Psoas muscle (tissue), 8 donors: ENCODE data around the gene NR2C2AP. TPM values are rescaled to one million over a fixed set of nuclear protein-coding genes. Genes with fewer than 3 reads are reported as not detected.

Experiments used
- ATAC-seq, 4 donors: fragments of 200-7000 bp; cut with Tn5 transposase; one replicate each; pipeline ENCODE4 v1.9.1; 2020; ENCODE audit warnings: moderate library complexity in 3 of 4, mild to moderate bottlenecking in 2 of 4
- DNase-seq, 2 donors: peaks; one replicate each; pipeline ENCODE4 v3.0.0-alpha.2; 2020
- H3K27ac ChIP-seq: fragments of 200-600 bp; one replicate; pipeline ENCODE4 v1.8.0; 2022
- H3K27me3 ChIP-seq, 3 donors: fragments of 200-600 bp in 1 of 3; one replicate each; pipeline versions ENCODE4 v1.6.1 to v1.8.0; 2013 to 2022; ENCODE audit warnings: low read length in 2 of 3, mild to moderate bottlenecking in 2 of 3, moderate library complexity in 1 of 3; ENCODE audit not compliant: insufficient read depth in 3 of 3
- H3K36me3 ChIP-seq, 2 donors: fragments of 200-600 bp in 1 of 2; one replicate each; pipeline versions ENCODE4 v1.6.1 to v1.8.0; 2013 to 2022; ENCODE audit warnings: low read depth in 1 of 2, mild to moderate bottlenecking in 1 of 2, moderate library complexity in 1 of 2; ENCODE audit not compliant: insufficient read depth in 1 of 2
- H3K4me1 ChIP-seq: fragments of 200-600 bp; one replicate; pipeline ENCODE4 v1.8.0; 2022
- H3K4me3 ChIP-seq: fragments of 200-600 bp; one replicate; pipeline ENCODE4 v1.8.0; 2022; ENCODE audit warnings: mild to moderate bottlenecking
- H3K9me3 ChIP-seq: fragments of 200-600 bp; one replicate; pipeline ENCODE4 v1.8.0; 2022
- WGBS, 3 donors: extraction: QIAGEN DNeasy Blood & Tissue Kit; methylation state at CpG; one replicate each; pipeline versions ENCODE4 v1.1.6 to v1.1.7; 2013; 5-methylcytosine and 5-hydroxymethylcytosine counted together
- intact Hi-C, 2 donors: fragments of 100-400 bp; cut with DNase I; formaldehyde crosslinking; loops; one replicate each; pipeline versions ENCODE4 v1.11.0 to v1.14.2; 2022
- polyA plus RNA-seq, 3 donors: library from polyadenylated mRNA; stranded (reverse); fragments of 200-250 nt; gene quantifications; one replicate each; pipeline ENCODE4 v1.2.3, GENCODE V29; 2013
- total RNA-seq, 4 donors: library from RNA; stranded (reverse); fragmentation: NEBNext Ultra II Directional in 2 of 4; extraction: Animal tissue kit (Norgen Biotek cat#: 25700) in 2 of 4; gene quantifications; one replicate each; pipeline versions ENCODE4 v1.2.1 to v1.2.4, GENCODE V29; 2021 to 2023
- TF ChIP-seq, protein P1 (sequence below): fragments of 200-600 bp; IDR thresholded peaks from one replicate; pipeline ENCODE4 v1.8.0; 2022; ENCODE audit warnings: antibody characterized with exemption
- donor health status: healthy with polysubstance abuse.
- donor health status: DM: no; HTN: no; CAD: no; lungs with moderate emphysema.
- donor health status: Bipolar disorder and iron deficiency.
- donor health status: healthy.
- donor health status: DM: yes; HTN: yes; CAD: no.
- donor health status: DM: no; HTN: no; CAD: no.
- donor health status: DM: no; HTN: no; CAD: no.
- donor health status: DM: yes; HTN: yes; CAD: no.

The NR2C2AP gene
- total and polyA plus RNA-seq, 7 donors: 7.5 to 44.4 (median 15.8) TPM

- intact Hi-C loops: no loop called here
- ATAC-seq: no peak
- H3K4me1 ChIP-seq: no peaks in the 10 kb centered on the region
- peaks cover 0 to 6% (median 0%) of the 10 kb centered on the region in 3 donors for H3K27me3 ChIP-seq
- H3K36me3 ChIP-seq: no peaks in the 10 kb centered on the region
- H3K27ac ChIP-seq: no peak overlapping the region
- H3K9me3 ChIP-seq: peaks cover 19% of the 10 kb centered on the region
- TF ChIP-seq, protein P1, sequence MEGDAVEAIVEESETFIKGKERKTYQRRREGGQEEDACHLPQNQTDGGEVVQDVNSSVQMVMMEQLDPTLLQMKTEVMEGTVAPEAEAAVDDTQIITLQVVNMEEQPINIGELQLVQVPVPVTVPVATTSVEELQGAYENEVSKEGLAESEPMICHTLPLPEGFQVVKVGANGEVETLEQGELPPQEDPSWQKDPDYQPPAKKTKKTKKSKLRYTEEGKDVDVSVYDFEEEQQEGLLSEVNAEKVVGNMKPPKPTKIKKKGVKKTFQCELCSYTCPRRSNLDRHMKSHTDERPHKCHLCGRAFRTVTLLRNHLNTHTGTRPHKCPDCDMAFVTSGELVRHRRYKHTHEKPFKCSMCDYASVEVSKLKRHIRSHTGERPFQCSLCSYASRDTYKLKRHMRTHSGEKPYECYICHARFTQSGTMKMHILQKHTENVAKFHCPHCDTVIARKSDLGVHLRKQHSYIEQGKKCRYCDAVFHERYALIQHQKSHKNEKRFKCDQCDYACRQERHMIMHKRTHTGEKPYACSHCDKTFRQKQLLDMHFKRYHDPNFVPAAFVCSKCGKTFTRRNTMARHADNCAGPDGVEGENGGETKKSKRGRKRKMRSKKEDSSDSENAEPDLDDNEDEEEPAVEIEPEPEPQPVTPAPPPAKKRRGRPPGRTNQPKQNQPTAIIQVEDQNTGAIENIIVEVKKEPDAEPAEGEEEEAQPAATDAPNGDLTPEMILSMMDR: no peak
- DNase-seq: no peak
- 75 to 76% (median 76%) methylated on average over 18 of the region's 18 CpGs for WGBS, 3 donors
- H3K4me3 ChIP-seq: no peak overlapping the region
Observed at GRCh38 chr19:19238126-19238894, 35.1 kb upstream of the NR2C2AP start.

DNA sequence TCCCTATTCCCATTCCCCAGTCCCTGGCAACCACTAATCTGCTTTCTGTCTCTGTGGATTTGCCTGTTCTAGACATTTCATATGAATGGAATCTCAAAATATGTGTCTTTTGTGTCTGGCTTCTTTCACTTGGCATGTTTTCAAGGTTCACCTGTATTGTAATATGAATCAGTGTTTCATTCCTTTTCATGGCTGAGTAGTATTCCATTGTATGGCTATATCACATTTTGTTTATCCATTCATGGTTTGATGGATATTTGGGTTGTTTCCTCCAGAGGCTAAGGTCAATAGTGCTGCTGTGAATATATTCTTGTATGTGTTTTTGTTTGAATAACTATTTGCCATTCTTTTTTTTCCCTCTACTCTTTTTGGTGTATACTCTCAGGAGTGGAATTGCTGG, 33.0 kb upstream of the NR2C2AP start:
- intact Hi-C loops: no loop called here
- Histone ChIP-seq H3K9me3 (peaks cover 19% of the 10 kb centered on the region), H3K27ac (no peak overlapping the region), H3K4me3 (no peak overlapping the region), H3K27me3 (peaks cover 0 to 18% (median 0%) of the 10 kb centered on the region in 3 donors), H3K4me1 (no peaks in the 10 kb centered on the region), H3K36me3 (no peaks in the 10 kb centered on the region)
- TF ChIP-seq, protein P1: no peak
- no peak for ATAC-seq
- DNase-seq: no peak

DNA sequence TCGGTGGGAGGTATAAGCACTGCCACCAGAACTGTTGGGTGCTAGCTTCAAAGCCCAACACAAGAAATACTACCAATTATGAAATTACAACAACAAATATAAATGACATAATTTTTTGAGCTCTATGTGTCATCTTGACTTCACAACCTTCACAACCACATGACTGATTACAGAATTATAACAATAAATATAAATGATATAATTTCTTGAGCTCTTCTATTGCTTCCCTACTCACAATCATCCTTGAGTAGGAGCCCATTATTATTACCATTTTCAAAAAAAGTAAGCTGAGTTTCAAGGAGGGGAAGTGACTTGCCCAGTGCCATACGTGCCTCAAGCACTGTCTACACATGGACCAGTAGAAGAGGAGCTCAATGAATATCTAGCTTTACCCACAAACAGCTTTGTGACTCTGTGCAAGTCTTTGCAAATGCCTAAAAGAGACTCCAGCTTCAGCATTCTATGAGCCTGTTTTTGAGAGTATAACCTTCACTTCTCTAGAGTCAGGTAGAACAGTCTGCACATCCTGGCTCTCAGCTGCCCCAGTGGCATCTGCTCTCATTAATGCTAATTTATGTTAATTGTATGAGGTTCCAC, 31.1 kb upstream of the NR2C2AP start:
- no peaks in the 10 kb centered on the region for H3K4me1 ChIP-seq
- H3K27ac ChIP-seq: no peak overlapping the region
- H3K27me3 ChIP-seq: peaks cover 0 to 15% (median 0%) of the 10 kb centered on the region in 3 donors
- intact Hi-C loops: no loop called here
- H3K9me3 ChIP-seq: peaks cover 19% of the 10 kb centered on the region
- TF ChIP-seq, protein P1: no peak
- no peak overlapping the region for H3K4me3 ChIP-seq
- WGBS, 3 donors: 85 to 88% (median 87%) methylated on average over 2 of the region's 2 CpGs
- no peaks in the 10 kb centered on the region for H3K36me3 ChIP-seq
- ATAC-seq: no peak
- no peak for DNase-seq

- no peaks in the 10 kb centered on the region for H3K36me3 ChIP-seq
- intact Hi-C loops: no loop called here
- H3K9me3 ChIP-seq: peaks cover 19% of the 10 kb centered on the region
- WGBS, 3 donors: 23 to 30% (median 27%) methylated on average over 19 of the region's 19 CpGs
- TF ChIP-seq, protein P1: no peak
- DNase-seq: no peak
- H3K27me3 ChIP-seq: peaks cover 0 to 28% (median 10%) of the 10 kb centered on the region in 3 donors
- no peak for ATAC-seq
- no peaks in the 10 kb centered on the region for H3K4me1 ChIP-seq
- no peak overlapping the region for H3K27ac ChIP-seq
- no peak overlapping the region for H3K4me3 ChIP-seq
Observed at GRCh38 chr19:19232261-19232721, 29.1 kb upstream of the NR2C2AP start.
